Inferior parietal cortex (tissue), 1 donor: ENCODE results near the gene SPATA31E1.
"Not testable (repeated sequence)": the region's sequence is repeated elsewhere in the genome, so short reads cannot be mapped to it uniquely, and the experiment has no call there.

Experiments
- DNase-seq: peaks from one replicate; pipeline ENCODE4 v3.0.0-alpha.2; 2016; ENCODE audit errors: extremely low spot score

Gene SPATA31E1

GRCh38 chr9:87886210-87886932 lies 3.7 kb downstream of the SPATA31E1 start:
- DNase-seq: no peak

GRCh38 chr9:87886933-87887505 lies 4.3 kb downstream of the SPATA31E1 start:
- no peak for DNase-seq

- no peak for DNase-seq
These were observed 5.2 kb downstream of the SPATA31E1 start for GRCh38 chr9:87887661-87888480.

- DNase-seq: no peak
These were observed 5.8 kb downstream of the SPATA31E1 start for GRCh38 chr9:87888501-87888900.

- no peak for DNase-seq
These were observed 6.6 kb downstream of the SPATA31E1 start for GRCh38 chr9:87889065-87889881.

GRCh38 chr9:87889882-87890252 lies 7.2 kb downstream of the SPATA31E1 start:
- DNase-seq: no peak

- no peak for DNase-seq
These were observed 8.2 kb downstream of the SPATA31E1 start for GRCh38 chr9:87890837-87891236.

GRCh38 chr9:87891754-87892153 lies 9.1 kb downstream of the SPATA31E1 start:
- DNase-seq: no peak

- DNase-seq: no peak
These were observed 10.3 kb downstream of the SPATA31E1 start for GRCh38 chr9:87892956-87893355.

- DNase-seq: no peak
These were observed 12.4 kb downstream of the SPATA31E1 start for GRCh38 chr9:87894998-87895625.

- DNase-seq: no peak
These were observed 14.2 kb downstream of the SPATA31E1 start for GRCh38 chr9:87896891-87897290.

- no peak for DNase-seq
These were observed 15.5 kb downstream of the SPATA31E1 start for GRCh38 chr9:87898151-87898550.

GRCh38 chr9:87902371-87902770 lies 19.7 kb downstream of the SPATA31E1 start:
- DNase-seq: not testable (repeated sequence)

- no peak for DNase-seq
These were observed 26.8 kb downstream of the SPATA31E1 start for GRCh38 chr9:87909310-87910041.

- no peak for DNase-seq
These were observed 28.1 kb downstream of the SPATA31E1 start for GRCh38 chr9:87910821-87911220.

- DNase-seq: not testable (repeated sequence)
These were observed 35.0 kb downstream of the SPATA31E1 start, which contains the start of gene SPATA31C1 for GRCh38 chr9:87917662-87918061. Gene SPATA31C1 (plus strand): TSS chr9:87917962.

GRCh38 chr9:87919013-87919412 lies 36.3 kb downstream of the SPATA31E1 start:
- not testable (repeated sequence) for DNase-seq

- not testable (repeated sequence) for DNase-seq
These were observed 38.9 kb downstream of the SPATA31E1 start for GRCh38 chr9:87921561-87921960.

- DNase-seq: not testable (repeated sequence)
These were observed 40.3 kb downstream of the SPATA31E1 start for GRCh38 chr9:87923012-87923411.

- not testable (repeated sequence) for DNase-seq
These were observed 42.2 kb downstream of the SPATA31E1 start for GRCh38 chr9:87924851-87925250.
